ENCODE data around the gene SPATA2.

DNA sequence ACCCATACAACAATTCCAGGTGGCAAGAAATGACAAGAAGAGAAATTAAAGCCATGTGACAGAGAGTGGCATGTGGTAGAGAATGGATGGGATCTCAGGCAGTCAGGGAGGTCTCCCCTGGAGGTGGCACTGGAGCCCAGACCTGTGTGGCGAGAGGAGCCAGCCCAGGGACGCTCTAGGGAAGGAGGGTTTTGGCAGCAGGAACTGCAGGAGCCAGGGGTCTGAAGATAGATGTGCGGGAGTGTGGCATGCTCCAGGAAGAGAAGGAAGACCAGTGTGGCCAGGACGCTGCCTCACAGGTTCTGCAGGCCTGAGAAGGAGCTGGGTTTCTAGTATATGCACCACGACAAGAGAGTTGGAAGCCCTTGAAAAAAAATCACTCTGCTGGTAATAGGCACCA, 45.1 kb downstream of the SPATA2 start:
- no peak for TF ChIP-seq ZFX (IDR thresholded peaks at IDR 0.05)
- TF ChIP-seq, protein P1, sequence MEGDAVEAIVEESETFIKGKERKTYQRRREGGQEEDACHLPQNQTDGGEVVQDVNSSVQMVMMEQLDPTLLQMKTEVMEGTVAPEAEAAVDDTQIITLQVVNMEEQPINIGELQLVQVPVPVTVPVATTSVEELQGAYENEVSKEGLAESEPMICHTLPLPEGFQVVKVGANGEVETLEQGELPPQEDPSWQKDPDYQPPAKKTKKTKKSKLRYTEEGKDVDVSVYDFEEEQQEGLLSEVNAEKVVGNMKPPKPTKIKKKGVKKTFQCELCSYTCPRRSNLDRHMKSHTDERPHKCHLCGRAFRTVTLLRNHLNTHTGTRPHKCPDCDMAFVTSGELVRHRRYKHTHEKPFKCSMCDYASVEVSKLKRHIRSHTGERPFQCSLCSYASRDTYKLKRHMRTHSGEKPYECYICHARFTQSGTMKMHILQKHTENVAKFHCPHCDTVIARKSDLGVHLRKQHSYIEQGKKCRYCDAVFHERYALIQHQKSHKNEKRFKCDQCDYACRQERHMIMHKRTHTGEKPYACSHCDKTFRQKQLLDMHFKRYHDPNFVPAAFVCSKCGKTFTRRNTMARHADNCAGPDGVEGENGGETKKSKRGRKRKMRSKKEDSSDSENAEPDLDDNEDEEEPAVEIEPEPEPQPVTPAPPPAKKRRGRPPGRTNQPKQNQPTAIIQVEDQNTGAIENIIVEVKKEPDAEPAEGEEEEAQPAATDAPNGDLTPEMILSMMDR (conservative IDR thresholded peaks at IDR 0.05) = no peak

Data from C4-2B (cell line).